COR-L47 (cell line): ENCODE measurements around the gene NISCH.

ENCODE experiments used
- DNase-seq: peaks from one replicate; lab custom pipeline; 2025; lab: John Stamatoyannopoulos, UW

Gene NISCH

GRCh38 chr3:52539010-52539653 is 83.7 kb downstream of the NISCH start:
- DNase-seq, result no peak

GRCh38 chr3:52541050-52541449 is 85.6 kb downstream of the NISCH start:
- DNase-seq, result no peak
